SKM-1 (cell line): ENCODE results near the gene ADGRA1.
"Not testable (repeated sequence)": the region's sequence is repeated elsewhere in the genome, so short reads cannot be mapped to it uniquely, and the experiment has no call there.

Experiments used
- DNase-seq: peaks from one replicate; lab custom pipeline; 2025; ENCODE audit not compliant: unreplicated experiment; lab: John Stamatoyannopoulos, UW

Gene ADGRA1

GRCh38 chr10:133087679-133088178, at the start of gene ADGRA1:
Gene ADGRA1, plus strand, starts transcription at chr10:133087924. Its CDS starts 986 bp downstream, at chr10:133088910.
- DNase-seq = no peak

GRCh38 chr10:133038036-133038823, 49.5 kb upstream of the ADGRA1 start:
- DNase-seq = no peak

GRCh38 chr10:133039107-133039802, 48.5 kb upstream of the ADGRA1 start:
- no peak for DNase-seq

GRCh38 chr10:133039803-133040165, 47.9 kb upstream of the ADGRA1 start:
- no peak for DNase-seq

GRCh38 chr10:133040198-133040597, 47.5 kb upstream of the ADGRA1 start:
- DNase-seq = no peak

- DNase-seq = no peak
Measured at GRCh38 chr10:133041101-133041500, 46.6 kb upstream of the ADGRA1 start.

GRCh38 chr10:133042061-133042460, 45.7 kb upstream of the ADGRA1 start:
- no peak for DNase-seq

GRCh38 chr10:133042816-133043215, 44.9 kb upstream of the ADGRA1 start:
- DNase-seq = no peak

- DNase-seq = no peak
Measured at GRCh38 chr10:133043541-133044225, 44.0 kb upstream of the ADGRA1 start.

- DNase-seq = no peak
Measured at GRCh38 chr10:133044401-133044811, 43.3 kb upstream of the ADGRA1 start.

- no peak for DNase-seq
Measured at GRCh38 chr10:133045556-133046389, 42.0 kb upstream of the ADGRA1 start.

- DNase-seq = no peak
Measured at GRCh38 chr10:133046390-133046765, 41.3 kb upstream of the ADGRA1 start.

GRCh38 chr10:133047526-133048123, 40.1 kb upstream of the ADGRA1 start:
- DNase-seq = no peak

- no peak for DNase-seq
Measured at GRCh38 chr10:133048266-133048665, 39.5 kb upstream of the ADGRA1 start.

- no peak for DNase-seq
Measured at GRCh38 chr10:133048926-133049325, 38.8 kb upstream of the ADGRA1 start.

GRCh38 chr10:133049639-133050038, 38.1 kb upstream of the ADGRA1 start:
- DNase-seq = no peak

GRCh38 chr10:133050371-133050770, 37.4 kb upstream of the ADGRA1 start:
- DNase-seq = no peak

GRCh38 chr10:133052076-133052475, 35.6 kb upstream of the ADGRA1 start:
- no peak for DNase-seq

GRCh38 chr10:133053527-133054133, 34.1 kb upstream of the ADGRA1 start:
- not testable (repeated sequence) for DNase-seq

GRCh38 chr10:133055470-133055869, 32.3 kb upstream of the ADGRA1 start:
- no peak for DNase-seq
